Spleen (tissue), 11 donors: Measurements from ENCODE around the gene KIF23. TPM values are rescaled to one million over a fixed set of nuclear protein-coding genes. Genes with fewer than 3 reads are reported as not detected.
A peak's percentile ranks its signal among the peaks of the same experiment; 100 is the strongest.

Experiments
- DNase-seq: peaks from one replicate; pipeline ENCODE4 v3.0.0-alpha.2; 2020
- H3K27ac ChIP-seq, 8 donors: fragments of 200-600 bp; sonication (generic) in 7 of 8; 1 replicate in 4 of 8; 2 replicates in 4 of 8; pipeline versions ENCODE4 v1.5.0 to v1.8.0; 2016 to 2021; ENCODE audit warnings: inconsistent platforms in 4 of 8, mild to moderate bottlenecking in 4 of 8, moderate library complexity in 1 of 8
- H3K27me3 ChIP-seq, 7 donors: fragments of 200-600 bp; sonication (generic) in 6 of 7; replicated peaks in 1 of 7; 1 replicate in 4 of 7; 2 replicates in 3 of 7; pipeline versions ENCODE4 v1.5.0 to v1.8.0; 2016 to 2021; ENCODE audit warnings: inconsistent platforms in 3 of 7, mild to moderate bottlenecking in 1 of 7
- H3K36me3 ChIP-seq, 6 donors: fragments of 200-600 bp; sonication (generic) in 5 of 6; 1 replicate in 4 of 6; 2 replicates in 2 of 6; pipeline versions ENCODE4 v1.5.0 to v1.8.0; 2016 to 2021; ENCODE audit warnings: inconsistent platforms in 2 of 6
- H3K4me1 ChIP-seq, 6 donors: fragments of 200-600 bp; sonication (generic) in 5 of 6; 1 replicate in 3 of 6; 2 replicates in 3 of 6; pipeline versions ENCODE4 v1.5.0 to v1.8.0; 2016 to 2021; ENCODE audit warnings: inconsistent platforms in 3 of 6
- H3K4me3 ChIP-seq, 8 donors: fragments of 200-600 bp; sonication (generic) in 7 of 8; 1 replicate in 4 of 8; 2 replicates in 4 of 8; pipeline versions ENCODE4 v1.5.0 to v1.8.0; 2016 to 2021; ENCODE audit warnings: inconsistent platforms in 4 of 8, mild to moderate bottlenecking in 4 of 8, moderate library complexity in 2 of 8
- H3K9me3 ChIP-seq, 8 donors: fragments of 200-600 bp; sonication (generic) in 7 of 8; 1 replicate in 4 of 8; 2 replicates in 4 of 8; pipeline versions ENCODE4 v1.5.0 to v1.8.0; 2016 to 2021; ENCODE audit warnings: inconsistent platforms in 4 of 8
- CTCF ChIP-seq, 11 experiments: fragments of 200-600 bp in 7 of 11; fragments of 450-650 bp in 4 of 11; sonication (generic) in 4 of 11; IDR thresholded peaks in 8 of 11; conservative IDR thresholded peaks in 3 of 11; 1 replicate in 7 of 11; 2 replicates in 4 of 11; pipeline versions ENCODE4 v1.4.0 to v1.8.0; 2016 to 2021; ENCODE audit warnings: antibody characterized with exemption in 11 of 11, inconsistent platforms in 4 of 11, mild to moderate bottlenecking in 1 of 11
- POLR2A ChIP-seq, 3 donors: fragments of 450-650 bp; IDR thresholded peaks; one replicate each; pipeline ENCODE4 v1.5.1; 2017; ENCODE audit warnings: antibody characterized with exemption in 3 of 3, mild to moderate bottlenecking in 1 of 3
- POLR2AphosphoS5 ChIP-seq, 3 donors: sonication (generic); formaldehyde crosslinking; IDR thresholded peaks; one replicate each; pipeline ENCODE4 v1.5.1; 2017; ENCODE audit warnings: antibody characterized with exemption in 3 of 3
- WGBS, 5 donors: extraction: QIAGEN DNeasy Blood & Tissue Kit in 3 of 5; methylation state at CpG; one replicate each; pipeline versions ENCODE4 v1.1.5 to v1.1.7; 2013 to 2018; 5-methylcytosine and 5-hydroxymethylcytosine counted together
- intact Hi-C: fragments of 100-400 bp; cut with DNase I; formaldehyde crosslinking; loops from one replicate; pipeline ENCODE4 v1.15.0; 2023; ENCODE audit warnings: low total_unique reads
- polyA plus RNA-seq, 3 donors: library from polyadenylated mRNA; stranded (reverse); fragments of 200-250 nt; gene quantifications; one replicate each; pipeline ENCODE4 v1.2.1, GENCODE V29; 2013
- total RNA-seq, 7 donors: library from RNA; depleted of rRNA in 3 of 7; stranded (reverse); fragments of >200 nt in 3 of 7; fragmentation: NEBNext Ultra II Directional in 4 of 7; extraction: Animal tissue kit (Norgen Biotek cat#: 25700) in 4 of 7; gene quantifications; one replicate each; pipeline versions ENCODE4 v1.1.0 to v1.2.1, GENCODE V29; 2016 to 2021
- donor health status: healthy with polysubstance abuse.
- donor health status: DM: no; HTN: no; CAD: no; lungs with moderate emphysema.
- donor health status: DM: no; HTN: no; CAD: no.
- donor health status: Bipolar disorder and iron deficiency.
- donor health status: healthy.
- donor health status: DM: no; HTN: no; CAD: no.
- donor health status: DM: yes; HTN: yes; CAD: no.

KIF23 gene
- total and polyA plus RNA-seq, 10 donors = 0.89 to 9.2 (median 4.5) TPM

GRCh38 chr15:69436951-69437350 is 22.8 kb downstream of the KIF23 start:
- Histone ChIP-seq H3K4me3 (no peak overlapping the region), H3K36me3 (peaks cover 0 to 20% (median 0%) of the 10 kb centered on the region in 6 donors), H3K27ac (peak overlapping the region in 3 of 8 donors; percentile 8 to 63 (median 59)), H3K4me1 (no peaks in the 10 kb centered on the region), H3K9me3 (no peaks in the 10 kb centered on the region), H3K27me3 (no peaks in the 10 kb centered on the region)
- 77 to 85% (median 84%) methylated on average over 4 of the region's 4 CpGs for WGBS, 5 donors
- no peak for DNase-seq
- intact Hi-C loops = no loop called here
- TF ChIP-seq POLR2AphosphoS5 (IDR thresholded peaks at IDR 0.05) = no peak

- TF ChIP-seq POLR2A (IDR thresholded peaks at IDR 0.05) (no peak), CTCF (IDR thresholded peaks at IDR 0.05 in 8 of 11, conservative IDR thresholded peaks at IDR 0.05 in 3 of 11) (no peak), POLR2AphosphoS5 (IDR thresholded peaks at IDR 0.05) (no peak)
- Histone ChIP-seq H3K4me1 (peaks cover 0 to 18% (median 8%) of the 10 kb centered on the region in 6 donors), H3K4me3 (no peak overlapping the region), H3K27ac (peak overlapping the region in 4 of 8 donors; percentile 6 to 41 (median 34)), H3K9me3 (no peaks in the 10 kb centered on the region), H3K27me3 (no peaks in the 10 kb centered on the region), H3K36me3 (peaks cover 0 to 16% (median 0%) of the 10 kb centered on the region in 6 donors)
- WGBS, 5 donors = 70 to 91% (median 78%) methylated on average over 4 of the region's 4 CpGs
- intact Hi-C loops = no loop called here
- no peak for DNase-seq
Observed at GRCh38 chr15:69439623-69440022, 25.5 kb downstream of the KIF23 start.

GRCh38 chr15:69443032-69443611 is 29.0 kb downstream of the KIF23 start:
- intact Hi-C loops = no loop called here
- no peaks in the 10 kb centered on the region for H3K27me3 ChIP-seq
- H3K4me1 ChIP-seq = peaks cover 0 to 18% (median 8%) of the 10 kb centered on the region in 6 donors
- H3K36me3 ChIP-seq = peaks cover 0 to 29% (median 0%) of the 10 kb centered on the region in 6 donors
- no peak for DNase-seq
- WGBS, 5 donors = 66 to 81% (median 71%) methylated on average over 5 of the region's 5 CpGs
- TF ChIP-seq POLR2A (IDR thresholded peaks at IDR 0.05) (no peak), CTCF (IDR thresholded peaks at IDR 0.05 in 8 of 11, conservative IDR thresholded peaks at IDR 0.05 in 3 of 11) (no peak), POLR2AphosphoS5 (IDR thresholded peaks at IDR 0.05) (no peak)
- H3K27ac ChIP-seq = peak overlapping the region in 5 of 8 donors; percentile 42 to 57 (median 50)
- H3K4me3 ChIP-seq = no peak overlapping the region
- H3K9me3 ChIP-seq = no peaks in the 10 kb centered on the region

- Histone ChIP-seq H3K9me3 (no peaks in the 10 kb centered on the region), H3K27me3 (no peaks in the 10 kb centered on the region), H3K27ac (no peak overlapping the region), H3K36me3 (peaks cover 0 to 21% (median 0%) of the 10 kb centered on the region in 6 donors), H3K4me3 (no peak overlapping the region), H3K4me1 (peaks cover 0 to 18% (median 8%) of the 10 kb centered on the region in 6 donors)
- TF ChIP-seq CTCF (IDR thresholded peaks at IDR 0.05 in 8 of 11, conservative IDR thresholded peaks at IDR 0.05 in 3 of 11) (no peak), POLR2AphosphoS5 (IDR thresholded peaks at IDR 0.05) (no peak), POLR2A (IDR thresholded peaks at IDR 0.05) (no peak)
- no peak for DNase-seq
- WGBS, 5 donors = 92 to 98% (median 96%) methylated on average over 7 of the region's 7 CpGs
- intact Hi-C loops = no loop called here
Observed at GRCh38 chr15:69444686-69445085, 30.5 kb downstream of the KIF23 start.
